Left cardiac atrium (tissue), 4 donors: Measurements from ENCODE around the gene GALNT9. TPM values are rescaled to one million over a fixed set of nuclear protein-coding genes. Genes with fewer than 3 reads are reported as not detected.

Experiments used
- ATAC-seq, 2 donors: fragments of 200-7000 bp; cut with Tn5 transposase; one replicate each; pipeline ENCODE4 v1.9.1; 2020; ENCODE audit warnings: mild to moderate bottlenecking in 2 of 2, moderate library complexity in 2 of 2
- DNase-seq: peaks from one replicate; pipeline ENCODE4 v3.0.0-alpha.2; 2020
- intact Hi-C, 2 donors: fragments of 100-400 bp; cut with DNase I; formaldehyde crosslinking; loops; one replicate each; pipeline versions ENCODE4 v1.14.1 to v1.15.1; 2022 to 2023
- total RNA-seq, 2 donors: library from RNA; stranded (reverse); fragmentation: NEBNext Ultra II Directional; extraction: Animal tissue kit (Norgen Biotek cat#: 25700); gene quantifications; one replicate each; pipeline ENCODE4 v1.2.1, GENCODE V29; 2021
- donor health status: DM: no; HTN: yes; CAD: no.
- donor health status: DM: no; HTN: yes; CAD: no; lungs with severe emphysema.
- donor health status: DM: yes; HTN: yes; CAD: no.
- donor health status: Dilated cardiomyopathy.

The GALNT9 gene
- total RNA-seq, 2 donors from 2014 or later, result 2.6 to 2.7 TPM

DNA sequence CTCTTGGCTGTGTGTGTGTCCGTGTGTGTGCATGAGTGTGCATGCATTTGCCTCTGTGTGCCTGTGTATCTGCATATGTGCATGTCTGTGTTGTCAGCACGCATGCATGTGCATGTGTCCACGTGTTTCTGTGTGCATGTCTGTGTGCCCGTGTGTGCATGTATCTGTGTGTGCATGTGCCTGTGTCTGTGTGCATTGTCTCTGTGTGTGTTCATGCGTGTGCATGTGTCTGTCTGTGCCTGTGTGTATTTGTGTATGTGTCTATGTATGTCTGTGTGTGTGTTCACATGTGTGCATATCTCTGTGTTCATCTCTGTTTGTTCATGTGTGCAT lies 1.1 kb upstream of the GALNT9 start:
- no peak for ATAC-seq
- DNase-seq, result no peak
- intact Hi-C loops, result no loop called here

DNA sequence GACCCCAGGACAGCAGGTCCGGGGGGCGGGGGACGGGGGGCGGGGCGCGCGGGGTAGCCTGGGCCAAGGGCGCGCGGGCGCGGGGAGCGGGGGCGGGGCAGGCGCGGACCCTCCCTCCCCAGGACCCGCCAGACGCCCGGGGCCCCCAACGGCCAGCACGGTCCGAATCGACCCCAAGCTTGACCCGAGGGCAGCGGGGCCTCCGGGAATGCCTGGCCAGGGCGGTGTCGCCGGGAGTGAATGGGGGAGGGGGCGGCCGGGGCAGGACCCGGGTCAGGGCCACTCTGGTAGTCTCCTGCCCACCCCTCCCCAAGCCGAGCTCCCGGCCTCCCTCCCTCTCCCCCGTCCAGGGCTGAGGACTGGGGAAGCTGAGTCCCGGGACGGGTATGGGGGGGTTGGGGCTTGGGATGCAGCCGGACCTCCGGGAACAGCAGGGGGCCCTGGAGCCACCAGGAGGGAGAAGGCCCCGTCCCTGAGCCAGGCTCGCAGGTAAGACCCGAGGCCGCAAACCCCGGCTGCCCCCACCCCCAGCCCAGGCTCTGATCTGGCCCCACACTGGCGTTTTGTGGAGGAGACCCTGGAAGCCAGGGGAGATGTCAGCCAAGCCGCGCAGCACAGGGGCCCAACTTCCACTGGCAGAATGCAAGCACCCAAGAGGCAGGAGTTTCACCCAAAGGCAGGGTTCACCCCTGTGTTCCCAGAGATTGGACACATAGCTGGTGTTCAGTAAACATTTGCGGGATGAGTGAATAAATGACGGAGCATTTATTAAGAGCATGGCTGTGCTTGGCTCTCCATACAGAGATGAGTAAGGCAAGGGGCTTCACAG lies 545 bp upstream of the GALNT9 start:
- intact Hi-C loops, result no loop called here
- DNase-seq, result no peak
- no peak for ATAC-seq

DNA sequence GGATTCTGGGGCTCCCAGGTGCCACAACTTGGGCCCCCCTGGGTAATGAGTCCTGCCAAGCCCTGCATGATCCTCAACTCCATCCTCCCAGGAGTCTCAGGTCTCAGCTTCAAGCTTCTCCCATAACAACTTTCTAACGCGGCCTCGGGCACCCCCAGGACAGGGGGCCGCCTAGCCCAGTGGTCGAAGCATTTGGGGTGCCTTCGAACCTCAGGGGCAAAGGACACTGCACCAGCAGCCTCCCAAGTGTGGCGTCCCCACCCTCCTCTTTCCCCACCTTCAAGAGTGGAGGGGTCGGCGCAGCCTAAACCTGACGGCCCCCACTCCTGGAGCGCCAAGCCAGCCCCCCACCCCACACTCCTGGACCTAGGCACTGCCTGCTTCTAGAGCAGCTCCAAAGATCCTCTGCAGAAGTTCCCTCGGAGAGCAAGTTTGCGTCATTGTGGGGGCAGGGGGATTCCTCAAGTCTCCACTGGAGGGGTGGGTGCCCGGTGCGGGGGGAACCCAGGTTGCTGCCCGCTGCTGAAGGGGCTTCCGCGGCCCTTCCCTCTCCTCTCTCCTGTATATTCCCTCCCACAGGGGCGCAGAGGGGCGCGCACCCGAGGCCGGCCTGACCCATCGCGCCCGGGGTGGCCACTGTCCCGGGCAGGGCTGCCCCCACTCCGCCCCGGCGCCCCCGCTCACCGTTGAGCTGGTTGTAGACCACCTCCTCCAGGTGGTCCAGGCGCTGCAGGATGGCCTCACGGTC lies 933 bp downstream of the GALNT9 start:
- DNase-seq (no peak), ATAC-seq (peak in 1 of 2 donors; percentile 2)
- intact Hi-C loops, result no loop called here

DNA sequence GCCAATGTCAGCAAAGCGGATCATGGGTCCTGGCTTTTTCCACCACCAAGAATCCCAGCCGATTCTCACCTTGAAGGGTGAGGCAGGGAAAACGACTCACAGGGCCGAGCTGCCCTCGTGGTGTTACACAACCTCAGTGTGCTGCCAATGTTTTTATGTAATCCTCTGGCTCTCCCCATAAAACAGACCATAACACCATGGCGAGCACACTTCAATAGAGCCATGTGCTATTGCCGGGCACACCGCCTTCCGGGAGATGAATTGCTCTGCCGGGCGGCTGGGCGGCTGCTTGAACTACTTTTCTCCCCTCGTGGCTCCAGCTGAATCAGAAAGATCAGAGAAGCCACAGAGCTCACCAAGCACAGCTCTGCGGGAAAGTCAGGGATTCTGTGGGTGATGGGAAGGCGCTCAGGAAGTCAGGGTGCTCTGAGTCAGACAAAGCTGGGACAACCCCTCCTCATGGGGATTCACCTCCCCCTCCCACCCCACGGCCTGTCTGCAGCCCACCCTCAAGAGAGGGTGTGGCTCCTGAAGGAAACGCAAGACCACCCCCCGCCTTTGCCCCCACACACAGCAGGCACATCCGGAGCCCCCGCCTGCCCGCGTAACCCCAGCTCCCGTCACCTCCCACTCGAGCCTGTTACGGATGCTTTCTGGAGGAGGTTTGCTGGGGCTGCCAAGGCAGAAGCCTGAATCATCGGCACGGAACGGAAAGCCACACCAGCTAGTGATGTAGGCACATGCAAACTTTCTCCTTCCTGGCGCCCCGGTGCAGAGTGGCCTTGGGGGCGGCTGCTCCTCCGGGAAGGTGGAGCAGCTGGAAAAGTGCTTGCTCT lies 1.8 kb downstream of the GALNT9 start:
- DNase-seq (peak; percentile 68), ATAC-seq (peak; percentile 80 to 82)
- intact Hi-C loops, result no loop called here

DNA sequence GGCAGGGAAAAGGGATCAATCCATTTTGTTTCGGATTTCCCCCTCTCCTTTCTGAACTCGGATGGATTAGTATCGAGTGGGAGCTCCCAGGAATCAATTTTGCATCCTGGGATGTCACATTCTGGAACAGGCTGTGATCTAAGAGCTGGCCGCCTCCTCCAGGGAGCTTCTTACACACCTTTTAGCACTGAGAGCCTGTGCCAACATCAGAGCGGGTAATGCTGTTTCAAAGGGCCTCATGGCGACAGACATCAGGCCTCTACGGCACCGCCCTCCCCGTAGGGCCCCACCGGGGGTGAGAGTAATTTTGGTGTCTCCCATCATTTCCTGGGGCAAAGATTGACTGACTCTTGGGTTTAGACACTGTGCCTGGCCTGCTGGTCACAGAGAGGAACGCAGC lies 2.7 kb downstream of the GALNT9 start:
- intact Hi-C loops, result no loop called here
- DNase-seq (no peak), ATAC-seq (no peak)

DNA sequence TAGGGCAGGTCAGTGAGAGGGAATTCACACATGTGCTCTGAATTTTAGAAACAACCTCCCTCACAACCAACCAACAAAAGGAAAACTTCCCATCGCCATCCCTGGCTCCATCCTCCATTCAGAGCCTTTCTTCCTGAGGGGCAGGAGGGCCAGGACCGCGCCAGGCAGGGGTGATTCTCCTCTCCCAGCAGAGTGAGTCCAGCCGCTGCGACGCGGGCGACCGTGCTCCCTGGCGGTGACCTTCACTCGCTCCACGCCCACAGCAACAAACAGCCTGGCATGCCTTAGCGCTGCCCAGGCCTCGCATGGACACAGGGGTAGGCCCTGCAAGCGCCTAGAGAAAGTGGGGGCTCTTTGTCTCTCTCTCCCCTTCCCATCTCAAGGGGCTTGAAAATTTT lies 3.7 kb downstream of the GALNT9 start:
- ATAC-seq, result no peak
- DNase-seq, result no peak
- intact Hi-C loops, result no loop called here

DNA sequence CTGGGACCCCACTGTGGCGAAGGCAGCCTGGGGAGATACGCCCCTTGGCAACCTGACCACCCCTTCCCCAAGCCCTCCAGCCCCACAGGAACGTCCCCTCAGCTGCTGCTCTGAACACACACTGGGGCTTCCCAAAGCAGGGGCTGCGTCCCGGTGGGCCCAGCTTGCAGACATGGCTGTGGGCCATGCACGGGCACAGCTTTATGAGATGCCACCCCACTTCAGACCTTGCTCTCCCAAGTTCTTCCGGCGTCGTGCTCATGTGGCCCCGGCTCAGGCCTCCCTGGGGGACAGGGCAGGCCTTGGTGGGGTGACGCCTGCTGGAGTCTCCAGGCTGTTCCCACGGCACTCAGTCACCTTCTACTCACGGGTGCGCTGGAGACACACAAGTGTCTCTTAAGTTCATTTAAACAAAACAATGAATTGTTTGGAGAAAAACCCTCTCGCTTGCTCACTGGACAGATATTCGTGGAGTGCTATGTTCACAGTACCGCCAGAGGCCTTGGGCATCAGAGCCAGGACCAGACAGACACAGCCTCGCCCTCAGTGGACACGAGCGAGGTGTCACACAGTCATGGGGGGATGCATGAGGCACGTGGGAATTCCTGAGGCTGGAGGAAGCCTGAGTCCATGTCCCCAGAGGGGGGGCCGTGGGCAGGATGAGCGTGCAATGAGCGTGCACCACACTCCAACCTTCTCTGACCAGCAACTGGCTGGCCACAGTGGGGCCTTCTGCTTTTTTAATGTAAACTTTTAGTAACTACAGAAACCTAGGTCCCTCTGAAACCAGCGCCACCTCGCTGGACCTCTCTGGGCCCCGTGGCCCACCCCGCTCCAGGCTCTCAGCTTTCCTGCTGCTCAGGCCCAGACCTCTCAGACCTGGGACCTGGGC lies 4.3 kb downstream of the GALNT9 start:
- DNase-seq (no peak), ATAC-seq (no peak)
- intact Hi-C loops, result no loop called here

DNA sequence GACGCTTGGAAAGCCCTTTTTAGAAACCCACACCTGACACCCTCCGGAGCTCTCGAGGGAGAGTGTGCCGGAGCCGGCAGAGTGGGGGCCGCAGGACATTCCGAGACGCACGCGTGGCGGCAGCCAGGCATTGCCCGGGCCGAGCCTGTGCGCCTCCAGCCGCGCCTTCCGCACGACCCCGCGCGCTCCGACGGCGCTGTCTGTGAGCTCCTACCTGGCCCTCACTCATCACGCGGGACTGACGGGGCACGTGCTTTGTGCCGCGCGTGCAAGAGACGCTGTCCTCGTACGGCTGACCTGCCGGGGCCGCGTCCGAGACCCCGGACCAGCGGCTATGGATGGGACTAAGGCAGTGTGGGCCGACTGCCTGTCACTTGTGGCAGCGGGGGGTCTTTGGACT lies 5.2 kb downstream of the GALNT9 start:
- no peak for DNase-seq
- intact Hi-C loops, result no loop called here
- ATAC-seq, result no peak

DNA sequence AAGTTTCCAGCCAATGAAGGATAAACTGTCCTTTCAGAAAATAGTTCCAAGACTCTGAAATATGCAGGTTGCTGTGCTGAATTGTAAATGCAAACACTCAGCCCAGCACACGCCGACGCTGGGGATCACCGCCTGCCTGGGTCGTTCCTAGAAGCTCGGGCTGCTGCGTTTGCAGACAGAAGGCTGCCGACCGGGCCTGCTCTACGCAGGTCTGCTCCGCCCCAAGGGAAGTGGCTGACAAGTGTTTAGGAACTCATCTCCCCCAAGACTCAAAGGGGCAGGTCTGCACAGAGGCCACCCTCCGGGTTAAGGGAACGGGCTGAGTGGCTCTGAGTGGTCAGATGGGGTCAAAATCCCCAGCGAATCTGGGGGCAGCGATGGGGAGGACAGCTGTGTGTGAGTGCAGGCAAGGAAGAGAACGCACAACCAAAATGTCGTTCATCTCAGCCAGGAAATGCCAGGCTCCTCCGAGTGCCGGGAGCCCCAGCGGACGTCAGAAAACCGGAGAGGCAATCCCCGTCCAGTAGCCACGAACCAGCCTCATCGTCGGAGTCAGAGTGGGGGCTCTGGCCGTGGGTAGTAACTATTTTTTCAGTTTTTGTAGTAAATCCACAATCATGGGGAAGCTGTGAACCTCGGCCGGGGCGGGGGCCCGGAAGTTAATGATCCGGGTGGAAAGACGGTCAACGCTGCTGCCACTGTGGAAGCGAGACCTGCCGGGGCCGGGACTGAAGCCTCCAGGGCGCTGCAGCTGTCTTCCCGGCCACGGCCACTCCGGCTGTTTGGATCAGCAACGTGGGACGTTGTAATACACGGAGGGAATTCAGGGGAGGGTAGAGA lies 6.0 kb downstream of the GALNT9 start:
- DNase-seq, result no peak
- intact Hi-C loops, result no loop called here
- ATAC-seq, result no peak

DNA sequence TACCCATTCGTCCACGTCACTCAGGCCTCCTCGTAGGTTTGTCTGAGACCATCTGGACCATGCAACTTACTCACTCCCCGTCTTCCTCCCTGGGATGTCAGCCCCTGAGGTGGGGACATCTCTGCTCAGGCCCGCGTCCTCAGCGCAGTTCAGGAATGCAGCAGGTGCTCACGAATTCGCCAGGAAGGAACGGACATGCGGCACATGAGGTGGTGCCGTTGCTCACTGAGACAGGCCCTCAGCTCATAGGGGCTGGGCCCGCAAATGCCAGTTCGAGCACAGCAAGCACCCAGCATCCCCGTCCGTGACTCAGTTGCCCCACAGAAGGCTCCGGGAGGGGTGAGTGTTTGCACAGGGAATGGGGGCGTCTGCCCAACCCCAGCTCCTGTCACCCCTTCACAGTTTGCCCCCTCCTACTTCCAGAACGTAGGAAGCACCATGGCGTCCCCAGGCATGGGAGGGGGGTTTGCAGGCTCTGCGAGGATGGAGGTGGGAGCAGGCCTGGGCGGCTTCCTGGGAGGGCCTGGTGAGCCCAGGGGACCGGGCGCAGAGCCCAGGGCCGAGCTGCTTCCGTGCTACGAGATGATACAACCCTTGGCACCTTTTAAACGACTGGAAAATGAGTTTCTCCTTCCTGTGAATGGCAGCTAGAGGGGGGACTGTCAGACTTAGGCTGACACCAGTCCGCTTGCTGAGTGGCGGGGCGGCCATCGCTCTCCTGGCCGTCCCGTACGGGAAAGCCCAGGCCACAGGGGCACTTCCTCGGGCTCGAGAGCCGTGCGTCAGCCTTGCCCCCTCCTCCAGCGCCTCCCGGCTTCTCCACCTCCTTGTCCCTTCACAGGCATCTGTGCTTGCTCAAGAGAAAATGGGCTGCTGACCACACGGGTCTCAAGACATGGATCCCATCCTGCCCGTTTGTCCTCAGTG lies 6.9 kb downstream of the GALNT9 start:
- ATAC-seq, result no peak
- DNase-seq, result peak; percentile 9

DNA sequence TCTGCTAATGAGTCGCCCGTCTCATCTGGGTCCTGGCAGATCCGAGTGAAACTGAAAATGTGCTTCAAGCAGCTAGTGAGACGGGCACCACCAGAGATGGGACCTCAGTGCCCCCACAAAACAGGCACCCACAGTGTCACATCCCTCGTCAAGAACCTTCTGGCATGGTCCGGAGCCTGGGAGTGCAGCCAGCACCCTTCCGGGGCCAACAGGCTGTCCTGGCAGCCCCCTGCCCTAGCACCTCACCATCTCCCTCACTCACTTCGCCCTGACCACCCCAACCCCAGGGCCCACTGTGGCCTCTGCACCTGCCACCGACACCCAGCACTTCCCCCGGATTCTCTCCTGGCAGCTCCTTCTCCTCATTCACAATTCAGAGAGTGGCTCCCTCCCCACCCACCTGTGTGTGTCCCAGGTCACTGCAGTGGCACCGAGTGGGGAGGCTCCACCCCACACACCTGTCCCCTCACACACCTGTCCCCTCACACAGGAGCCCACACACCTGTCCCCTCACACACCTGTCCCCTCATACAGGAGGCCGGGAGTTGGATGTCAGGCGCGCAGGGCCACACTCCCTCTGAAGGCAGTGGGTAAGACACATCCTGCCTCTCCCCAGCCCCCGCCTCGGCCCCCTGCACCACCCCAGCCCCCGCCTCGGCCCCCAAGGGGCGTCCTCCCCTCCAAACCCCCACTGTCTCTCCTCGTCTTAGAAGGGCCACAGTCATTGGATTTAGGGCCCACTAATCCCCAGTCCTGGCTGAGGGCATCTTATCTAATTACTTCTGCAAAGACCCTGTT lies 7.9 kb downstream of the GALNT9 start:
- ATAC-seq (no peak), DNase-seq (peak; percentile 6)
- intact Hi-C loops, result no loop called here

More for the DNA sequence above, 6.9 kb downstream of the GALNT9 start:
- intact Hi-C loops, result no loop called here

DNA sequence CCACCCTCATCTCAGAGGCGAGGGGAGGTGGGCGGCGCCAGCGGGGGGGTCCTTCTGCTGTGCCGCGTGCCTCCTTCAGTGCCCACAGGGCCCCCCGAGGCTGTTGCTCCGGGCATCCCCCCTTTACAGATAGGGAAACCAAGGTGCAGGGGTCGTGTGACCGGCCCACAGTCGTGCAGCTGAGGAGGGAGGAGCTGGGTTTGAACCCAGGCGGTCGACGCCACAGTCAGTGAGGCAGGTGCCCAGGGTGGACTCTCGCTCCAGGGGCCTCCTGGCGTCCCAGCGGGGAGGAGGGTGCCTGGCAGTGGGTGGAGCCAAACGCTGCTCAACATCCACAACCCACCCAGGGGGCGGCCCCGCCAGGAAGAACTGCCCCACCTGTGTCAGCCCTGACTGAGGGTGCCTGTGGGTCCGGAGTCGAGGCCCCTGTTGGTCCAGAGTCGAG lies 8.6 kb downstream of the GALNT9 start:
- ATAC-seq, result no peak
- intact Hi-C loops, result no loop called here
- DNase-seq, result peak; percentile 10

DNA sequence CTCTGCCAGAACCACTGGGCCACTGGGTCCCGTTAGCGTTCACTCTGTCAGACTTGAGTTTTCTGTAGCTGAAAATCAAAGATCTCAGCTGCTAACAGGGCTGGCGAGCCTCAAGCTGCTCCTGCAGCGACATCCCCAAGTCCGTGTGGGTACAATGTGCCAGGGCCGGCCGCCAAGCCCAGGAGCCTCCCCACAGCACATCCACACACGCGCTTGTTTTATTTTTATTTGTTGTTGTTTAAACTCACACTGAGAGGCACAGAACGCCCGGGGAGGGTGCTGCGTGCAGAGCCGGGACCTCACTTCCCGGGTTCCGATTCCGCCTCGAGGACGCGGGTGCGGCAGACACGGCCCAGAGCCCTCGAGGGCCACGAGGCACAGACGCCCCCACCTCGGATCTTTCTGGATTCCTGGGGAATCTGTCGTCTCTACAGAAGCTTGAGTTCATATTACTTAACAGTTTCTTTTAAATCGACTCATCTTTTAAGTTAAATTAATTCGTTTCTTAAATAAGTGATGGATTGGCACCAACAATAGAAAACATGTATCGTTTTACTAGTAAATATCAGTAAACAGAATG lies 9.3 kb downstream of the GALNT9 start:
- no peak for ATAC-seq
- DNase-seq, result peak; percentile 7
- intact Hi-C loops, result no loop called here

DNA sequence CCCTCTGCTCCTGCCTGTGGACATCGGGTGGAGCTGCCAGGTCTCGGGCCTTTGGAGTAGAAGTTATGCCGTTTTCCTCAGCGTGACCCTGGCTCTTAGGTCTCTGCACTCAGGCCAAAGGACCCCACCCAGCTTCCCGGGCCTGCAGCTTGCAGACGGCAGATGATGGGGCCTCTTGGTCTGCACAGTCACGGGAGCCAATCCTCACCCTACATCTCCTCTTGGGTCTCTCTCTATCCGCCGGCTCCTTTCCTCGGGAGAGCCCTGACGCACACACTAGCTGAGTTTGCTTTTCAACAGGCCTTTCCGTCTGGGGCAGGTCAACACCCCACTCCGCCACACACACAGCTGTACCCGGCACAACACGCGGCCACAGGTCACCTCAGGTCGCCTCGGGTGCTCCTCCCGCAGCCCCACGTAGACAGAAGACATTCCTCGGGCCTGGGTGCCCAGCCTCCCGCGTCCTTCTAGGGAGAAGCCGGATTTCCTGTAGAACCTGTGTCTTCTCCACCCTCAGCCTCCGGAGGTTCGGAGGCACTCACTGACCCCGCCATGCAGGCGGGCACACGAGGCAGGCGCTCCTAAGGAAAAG lies 9.9 kb downstream of the GALNT9 start:
- DNase-seq (peak; percentile 18), ATAC-seq (no peak)
- intact Hi-C loops, result no loop called here

DNA sequence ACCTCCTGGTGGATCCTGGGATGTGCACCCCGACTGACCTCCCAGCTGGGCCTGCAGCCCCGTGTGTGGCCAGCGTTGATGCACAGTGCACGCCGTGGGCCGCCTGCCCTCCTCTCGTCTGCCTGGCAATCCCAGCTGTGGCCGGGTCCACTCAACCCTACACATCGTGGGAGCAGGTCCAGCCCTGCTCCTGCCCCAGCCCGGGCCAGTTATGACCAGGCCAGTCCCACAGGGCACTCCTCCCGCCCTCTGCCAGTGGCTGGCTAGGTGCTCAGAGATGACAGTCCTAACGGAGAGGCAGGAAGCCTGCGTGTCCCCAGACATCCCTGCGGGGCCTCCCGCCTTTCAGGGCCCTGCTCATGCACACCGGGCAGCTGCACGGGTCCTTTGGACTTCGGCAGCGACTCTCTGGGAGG lies 10.8 kb downstream of the GALNT9 start:
- intact Hi-C loops, result no loop called here
- DNase-seq, result peak; percentile 14
- ATAC-seq, result peak in 1 of 2 donors; percentile 51
